ENCODE data around the gene RRP1.

Gene RRP1

GRCh38 chr21:43789276-43790009 lies at the start of gene RRP1:
RRP1 (plus strand) TSS chr21:43789577; CDS start chr21:43789630, 53 bp downstream.
- DNase-seq (ENCODE audit: low read depth), result peak; percentile 92

- no peak for DNase-seq (ENCODE audit: low read depth)
Observed at GRCh38 chr21:43739621-43740435, 49.5 kb upstream of the RRP1 start.

DNA sequence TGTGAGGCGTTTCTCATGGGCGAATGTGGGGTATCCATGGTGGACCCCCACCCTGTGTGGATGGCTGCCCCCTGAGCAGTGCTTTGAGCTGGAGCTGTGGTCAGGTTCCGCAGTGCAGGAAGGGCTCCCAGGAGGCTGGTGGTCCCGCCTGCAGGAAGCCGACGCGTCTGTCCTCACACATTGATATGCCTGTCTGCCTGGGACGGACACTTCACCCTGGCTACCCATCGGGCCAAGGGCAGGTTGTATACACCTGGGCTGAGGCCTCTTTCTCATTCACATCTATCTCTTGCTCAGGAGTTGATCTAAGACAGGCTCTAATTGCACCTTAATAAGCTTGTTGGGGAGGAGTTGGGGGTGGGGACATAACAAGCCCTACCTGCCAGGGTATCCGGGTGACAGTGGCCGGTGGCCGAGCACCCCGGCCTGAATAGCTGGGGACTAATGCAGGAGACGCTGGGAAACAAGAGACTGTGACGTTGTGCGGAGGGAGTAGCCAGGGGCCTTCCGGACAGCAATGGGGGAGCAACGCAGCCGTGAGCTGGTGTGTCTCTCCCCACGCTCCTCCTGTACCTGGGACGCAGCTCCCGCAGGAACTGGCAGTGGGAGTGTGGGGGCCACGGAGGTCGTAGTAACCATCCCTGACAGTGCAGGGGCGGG lies 48.8 kb upstream of the RRP1 start:
- no peak for DNase-seq (ENCODE audit: low read depth)

- no peak for DNase-seq (ENCODE audit: low read depth)
Observed at GRCh38 chr21:43741423-43742096, 47.8 kb upstream of the RRP1 start.

DNA sequence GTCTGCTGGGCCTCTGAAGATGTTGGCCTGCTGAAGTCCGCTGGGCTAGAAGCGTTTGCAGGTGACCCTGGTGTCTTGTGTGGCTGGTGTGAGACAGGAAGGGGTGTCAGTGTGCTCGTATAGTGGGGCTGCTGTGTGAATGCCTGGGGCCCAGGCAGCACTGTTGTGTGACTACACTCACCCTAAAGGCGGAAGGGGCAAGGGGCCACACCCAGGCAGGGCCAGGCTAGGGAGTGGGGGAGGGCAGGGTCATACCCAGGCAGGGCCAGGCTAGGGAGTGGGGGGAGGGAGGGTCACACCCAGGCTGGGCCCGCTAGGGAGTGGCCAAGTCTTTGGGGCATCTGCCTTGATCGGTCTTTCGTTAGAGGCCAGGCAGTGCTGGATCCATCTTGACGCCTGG lies 45.4 kb upstream of the RRP1 start:
- DNase-seq (ENCODE audit: low read depth), result no peak

DNA sequence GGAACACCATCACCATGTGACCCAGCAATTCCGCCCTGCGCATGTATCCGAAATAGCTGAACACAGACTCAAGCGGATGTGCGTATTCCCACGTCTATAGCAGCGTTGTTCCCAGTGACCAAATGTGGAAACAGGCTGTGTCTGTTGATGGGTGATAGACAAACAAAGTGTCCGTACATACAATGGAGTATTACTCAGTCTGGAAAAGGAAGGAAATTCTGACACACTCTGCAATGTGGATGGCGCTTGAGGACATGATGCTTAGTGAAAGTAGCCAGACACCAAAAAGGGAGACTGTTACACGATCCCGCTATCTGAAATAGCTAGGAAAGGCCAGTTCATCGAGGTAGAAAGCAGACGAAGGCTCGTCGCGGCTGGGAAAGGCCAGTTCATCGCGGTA lies 44.7 kb upstream of the RRP1 start:
- no peak for DNase-seq (ENCODE audit: low read depth)

DNA sequence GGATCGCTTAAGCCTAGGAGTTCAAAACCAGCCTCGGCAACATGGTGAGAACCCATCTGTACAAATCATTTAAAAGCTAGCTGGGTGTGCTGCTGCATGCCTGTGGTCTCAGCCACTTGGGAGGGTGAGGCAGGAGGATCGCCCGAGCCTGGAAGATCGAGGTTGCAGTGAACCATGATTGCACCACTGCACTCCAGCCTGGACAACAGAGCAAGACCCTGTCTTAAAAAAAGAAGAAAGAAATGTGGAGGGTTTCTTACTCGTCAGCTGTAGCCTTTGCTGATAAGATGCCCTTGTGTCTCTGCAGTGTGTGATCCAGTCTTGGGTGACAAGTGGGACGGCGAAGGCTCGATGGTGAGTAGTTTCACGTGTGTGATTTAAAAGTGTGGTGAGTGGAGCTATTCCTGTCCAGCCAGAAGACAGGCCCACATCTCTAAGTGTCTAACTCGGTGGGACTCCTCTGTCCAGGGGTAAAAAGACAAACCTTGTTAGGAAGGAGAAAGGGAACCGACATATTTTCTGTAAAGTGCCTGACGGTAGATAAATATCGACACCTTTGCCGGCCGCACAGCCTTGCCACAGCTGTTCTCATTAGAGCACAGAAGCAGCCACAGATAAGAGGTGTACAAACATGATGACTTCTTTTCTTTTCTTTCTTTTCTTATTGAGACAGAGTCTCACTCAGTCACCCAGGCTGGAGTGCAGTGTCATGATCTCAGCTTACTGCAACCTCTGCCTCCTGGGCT lies 43.4 kb upstream of the RRP1 start:
- DNase-seq (ENCODE audit: low read depth), result no peak

DNA sequence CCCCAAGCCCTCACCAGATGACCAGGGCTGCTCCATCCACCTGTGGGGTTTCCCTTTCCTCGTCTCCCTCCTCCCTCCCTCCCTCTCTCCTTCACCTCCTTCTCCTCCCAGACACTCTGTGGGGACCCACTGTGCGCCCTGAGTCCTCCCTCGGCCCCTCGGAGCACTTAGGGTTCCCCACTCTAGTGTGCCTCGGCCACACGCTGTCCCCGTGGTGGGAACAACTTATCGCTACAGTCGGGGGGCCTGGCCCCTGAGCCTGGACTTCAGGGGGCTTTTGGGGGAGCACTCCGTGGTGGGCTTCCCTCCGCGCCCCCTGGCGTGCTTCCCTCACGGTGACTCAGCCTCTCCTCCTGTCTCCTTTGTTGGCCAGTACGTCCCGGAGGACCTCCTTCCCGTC lies 40.8 kb upstream of the RRP1 start:
- DNase-seq (ENCODE audit: low read depth), result no peak

DNA sequence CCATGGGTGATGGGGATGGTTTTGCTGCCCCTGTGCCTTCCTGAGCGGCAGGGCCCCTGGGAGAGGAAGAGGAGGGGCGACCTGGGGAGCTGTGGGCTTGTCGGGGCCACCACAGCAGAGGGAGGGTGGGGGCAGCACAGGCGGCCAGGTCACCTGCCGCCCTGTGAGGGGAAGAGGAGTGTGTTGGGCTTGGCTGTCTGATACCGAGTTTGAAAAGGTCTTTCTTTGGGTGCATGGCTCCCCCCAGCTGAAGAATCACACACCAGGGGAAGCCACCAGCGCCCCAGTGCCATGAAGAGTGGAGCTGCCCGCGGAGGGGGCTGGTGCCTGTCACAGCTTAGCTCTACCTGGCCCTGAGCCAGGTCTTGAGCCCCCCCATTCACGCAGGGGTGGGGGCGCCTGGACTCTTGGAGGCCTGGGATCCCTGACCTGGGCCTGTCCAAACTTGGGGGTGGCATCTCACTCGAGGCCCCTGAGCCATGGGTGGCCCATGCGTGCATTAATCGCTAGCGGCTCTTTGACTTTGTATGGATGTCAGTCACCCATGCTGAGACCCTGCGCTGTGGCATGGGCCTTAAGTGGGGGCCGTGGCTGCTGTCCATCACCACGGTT lies 39.6 kb upstream of the RRP1 start:
- no peak for DNase-seq (ENCODE audit: low read depth)

DNA sequence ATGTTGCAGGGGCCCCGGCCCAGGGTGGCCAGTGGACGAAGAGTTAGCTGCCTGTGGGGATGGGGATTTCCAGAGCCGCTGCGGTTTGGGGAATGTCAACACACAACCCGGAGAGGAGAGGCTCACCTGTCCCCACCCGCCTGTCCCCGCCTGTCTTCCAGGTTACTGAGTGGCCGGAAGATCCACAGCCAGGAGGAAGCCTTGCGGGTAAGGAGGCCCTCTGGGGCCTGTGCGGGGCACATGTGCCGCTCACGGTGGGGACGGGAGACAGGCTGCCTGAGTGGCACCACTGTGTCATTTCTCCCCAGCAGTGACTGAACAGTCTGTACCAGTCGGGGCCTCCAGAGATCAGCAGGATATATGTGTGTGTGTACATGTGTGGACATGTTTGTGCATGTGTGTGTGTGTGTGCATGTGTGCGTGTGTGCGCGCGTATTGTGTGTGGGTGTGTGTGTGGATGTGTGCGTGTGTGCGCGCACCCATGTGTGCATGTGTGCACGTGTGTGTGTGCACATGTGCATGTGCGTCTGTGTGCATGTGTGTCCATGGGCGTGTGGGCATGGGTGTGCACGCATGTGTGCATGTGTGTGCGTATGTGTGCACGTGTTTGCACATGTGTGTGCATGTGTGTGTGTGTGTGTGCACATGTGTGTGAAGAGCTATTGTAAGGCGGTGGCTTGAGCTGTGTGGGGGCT lies 38.9 kb upstream of the RRP1 start:
- no peak for DNase-seq (ENCODE audit: low read depth)

DNA sequence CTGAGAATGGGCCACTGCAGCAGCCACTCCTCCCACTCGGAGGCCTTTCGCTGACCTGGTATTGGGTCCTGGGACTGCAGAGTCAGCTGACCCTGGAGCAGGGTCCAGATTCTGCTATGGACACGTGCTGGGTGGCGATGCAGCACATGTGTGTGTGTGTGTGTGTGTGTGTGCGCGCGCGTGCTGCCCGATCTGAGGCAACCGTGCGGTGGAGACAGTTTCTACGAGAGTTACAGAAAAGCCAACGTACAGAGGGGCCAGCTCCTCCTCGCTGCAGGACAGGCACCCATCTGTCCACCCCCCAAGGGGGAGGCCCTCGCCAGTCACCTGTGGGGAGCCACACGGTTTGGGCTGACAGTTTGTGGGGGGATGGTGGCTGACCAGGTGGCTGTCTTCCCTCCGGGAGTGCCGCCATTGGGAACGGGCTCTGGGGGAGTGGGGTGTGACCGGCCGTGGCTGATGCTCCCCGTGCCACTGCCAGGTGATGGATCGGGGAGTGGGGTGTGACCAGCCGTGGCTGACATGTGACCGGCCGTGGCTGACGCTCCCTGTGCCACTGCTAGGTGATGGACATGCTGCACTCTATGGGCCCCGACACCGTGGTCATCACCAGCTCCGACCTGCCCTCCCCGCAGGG lies 37.3 kb upstream of the RRP1 start:
- no peak for DNase-seq (ENCODE audit: low read depth)

- DNase-seq (ENCODE audit: low read depth), result no peak
Observed at GRCh38 chr21:43752758-43753438, 36.5 kb upstream of the RRP1 start.

DNA sequence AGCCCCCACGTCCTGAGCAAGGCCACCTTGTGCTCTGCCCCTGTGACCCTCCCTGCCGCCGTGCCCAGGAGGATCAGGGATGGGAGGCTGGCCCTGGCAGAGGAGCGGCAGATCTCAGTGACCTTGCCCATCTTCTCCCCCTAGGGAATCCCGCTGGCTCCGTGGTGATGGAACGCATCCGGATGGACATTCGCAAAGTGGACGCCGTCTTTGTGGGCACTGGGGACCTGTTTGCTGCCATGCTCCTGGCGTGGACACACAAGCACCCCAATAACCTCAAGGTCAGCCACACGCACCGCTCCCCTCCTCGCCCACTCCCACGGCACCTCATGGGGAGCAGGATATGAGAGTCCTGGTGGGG lies 36.0 kb upstream of the RRP1 start:
- no peak for DNase-seq (ENCODE audit: low read depth)

GRCh38 chr21:43754948-43755781 lies 34.2 kb upstream of the RRP1 start:
- DNase-seq (ENCODE audit: low read depth), result no peak

- no peak for DNase-seq (ENCODE audit: low read depth)
Observed at GRCh38 chr21:43755820-43756594, 33.4 kb upstream of the RRP1 start.

GRCh38 chr21:43757601-43758000 lies 31.8 kb upstream of the RRP1 start:
- DNase-seq (ENCODE audit: low read depth), result no peak

DNA sequence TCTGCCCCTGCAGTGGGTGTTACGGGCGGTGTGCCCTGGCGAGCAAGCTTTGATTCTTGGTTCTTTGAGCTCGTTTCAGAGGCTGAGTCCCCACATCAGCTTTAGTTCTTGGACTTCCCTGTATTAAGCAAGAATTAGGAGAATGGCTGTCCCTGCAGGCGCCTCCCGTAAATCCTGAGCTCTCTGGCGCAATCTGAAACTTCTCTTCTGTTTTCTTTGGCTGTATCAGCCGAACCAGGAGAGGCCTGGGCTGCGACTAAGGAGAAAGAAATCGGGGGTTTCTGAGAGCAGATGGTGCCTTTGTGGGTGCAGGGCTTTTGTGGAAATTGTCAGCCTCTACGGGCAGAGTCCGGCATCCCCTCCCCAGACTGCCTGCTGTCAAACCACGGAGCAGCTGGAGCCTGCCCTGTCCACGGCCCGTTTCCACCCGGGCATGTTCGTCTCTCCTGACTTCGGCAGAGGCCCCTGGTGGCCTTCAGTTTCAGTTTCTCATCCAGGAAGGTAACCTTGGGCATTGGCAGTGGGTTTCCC lies 31.2 kb upstream of the RRP1 start:
- DNase-seq (ENCODE audit: low read depth), result no peak

DNA sequence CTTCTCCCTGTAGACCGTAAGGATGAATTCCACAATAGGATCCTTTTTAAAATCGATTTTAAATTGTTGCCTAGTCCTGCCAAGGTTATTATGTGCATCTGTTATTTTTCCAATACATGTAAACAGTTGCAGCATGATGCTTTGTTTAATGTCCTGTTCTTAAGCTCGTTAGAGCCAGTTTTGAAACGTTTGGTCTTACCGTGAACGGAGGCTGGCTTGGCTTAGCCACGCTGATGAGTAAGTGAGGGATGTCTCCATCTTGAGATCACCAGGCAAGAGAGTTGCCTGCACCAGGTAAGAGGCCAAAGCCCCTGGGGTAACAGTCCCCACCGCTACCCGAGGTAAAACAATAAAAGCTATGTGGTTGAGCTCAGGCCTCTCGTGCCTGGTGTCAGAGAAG lies 30.6 kb upstream of the RRP1 start:
- DNase-seq (ENCODE audit: low read depth), result no peak
